ENCODE results near the gene C10orf90.

- TF ChIP-seq CTCF (IDR thresholded peaks at IDR 0.05) = no peak
- no peak for TF ChIP-seq EP300 (IDR thresholded peaks at IDR 0.05)
- no peak for TF ChIP-seq POLR2A (IDR thresholded peaks at IDR 0.05)
Observed at GRCh38 chr10:126521399-126521798, 149.1 kb downstream of the C10orf90 start.
